WTC11 (cell line): Measurements from ENCODE around the gene ROR2.

ENCODE experiments used
- CTCF ChIP-seq: fragments of 200-600 bp; IDR thresholded peaks from 2 replicates; pipeline ENCODE4 v1.8.0; 2022; ENCODE audit warnings: antibody characterized with exemption
- FOXJ3 ChIP-seq: sonication (generic); formaldehyde crosslinking; IDR thresholded peaks from 2 replicates; pipeline ENCODE4 v1.9.0; 2021; ENCODE audit warnings: missing genetic modification reagents, mild to moderate bottlenecking, borderline replicate concordance
- FOXP4 ChIP-seq: sonication (generic); formaldehyde crosslinking; IDR thresholded peaks from 2 replicates; pipeline ENCODE4 v1.8.0; 2022; ENCODE audit warnings: mild to moderate bottlenecking, missing genetic modification reagents
- IRF2 ChIP-seq: sonication (generic); formaldehyde crosslinking; IDR thresholded peaks from 2 replicates; pipeline ENCODE4 v1.8.0; 2022; ENCODE audit warnings: low read depth, missing genetic modification reagents, borderline replicate concordance
- MAX ChIP-seq: sonication (generic); formaldehyde crosslinking; IDR thresholded peaks from 2 replicates; pipeline ENCODE4 v1.8.0; 2022; ENCODE audit warnings: mild to moderate bottlenecking, missing genetic modification reagents
- NR2C2 ChIP-seq: sonication (generic); formaldehyde crosslinking; IDR thresholded peaks from 2 replicates; pipeline ENCODE4 v1.8.0; 2022; ENCODE audit warnings: mild to moderate bottlenecking, missing genetic modification reagents
- SP1 ChIP-seq: sonication (generic); formaldehyde crosslinking; conservative IDR thresholded peaks from 2 replicates; pipeline ENCODE4 v1.8.1; 2022; ENCODE audit warnings: missing genetic modification reagents
- TEAD4 ChIP-seq: sonication (generic); formaldehyde crosslinking; IDR thresholded peaks from 2 replicates; pipeline ENCODE4 v1.8.0; 2022; ENCODE audit warnings: mild to moderate bottlenecking, missing genetic modification reagents
- USF2 ChIP-seq: sonication (generic); formaldehyde crosslinking; IDR thresholded peaks from 2 replicates; pipeline ENCODE4 v1.8.1; 2023; ENCODE audit warnings: mild to moderate bottlenecking, missing genetic modification reagents, moderate library complexity
- ZBTB43 ChIP-seq: sonication (generic); formaldehyde crosslinking; IDR thresholded peaks from 2 replicates; pipeline ENCODE4 v1.8.1; 2023; ENCODE audit warnings: mild to moderate bottlenecking, missing genetic modification reagents
- ZNF396 ChIP-seq: fragments of 250-450 bp; sonication (Bioruptor Pico); IDR thresholded peaks from 2 replicates; pipeline ENCODE4 v1.8.0; 2021; ENCODE audit warnings: mild to moderate bottlenecking, moderate library complexity, borderline replicate concordance

GRCh38 chr9:91682806-91683205 lies 267.2 kb downstream of the ROR2 start:
- TF ChIP-seq ZNF396 (CRISPR knock-in tag) (no peak), NR2C2 (no peak), FOXJ3 (no peak), TEAD4 (no peak), ZBTB43 (no peak), SP1 (no peak), IRF2 (CRISPR knock-in tag) (no peak), CTCF (no peak), MAX (CRISPR knock-in tag) (no peak), FOXP4 (CRISPR knock-in tag) (no peak), USF2 (CRISPR knock-in tag) (no peak)
